ENCODE results near the gene C1QTNF12.

- no peak for TF ChIP-seq EZH2 (IDR thresholded peaks at IDR 0.05; ENCODE audit: borderline replicate concordance, low read length)
- no peak for TF ChIP-seq CTCF (IDR thresholded peaks at IDR 0.05; ENCODE audit: low read length)
Measured at GRCh38 chr1:1283821-1284220, 37.3 kb upstream of the C1QTNF12 start.

Data from OCI-LY1 (cell line).